Left lobe of liver (tissue), 2 donors: ENCODE measurements around the gene ZDHHC11B. TPM values are rescaled to one million over a fixed set of nuclear protein-coding genes. Genes with fewer than 3 reads are reported as not detected.

ENCODE experiments used
- ATAC-seq: fragments of 200-7000 bp; cut with Tn5 transposase; one replicate; pipeline ENCODE4 v1.9.1; 2020; ENCODE audit warnings: mild to moderate bottlenecking, moderate library complexity
- DNase-seq: peaks from one replicate; pipeline ENCODE4 v3.0.0-alpha.2; 2020; ENCODE audit warnings: low spot score
- total RNA-seq: library from RNA; stranded (reverse); gene quantifications from one replicate; pipeline ENCODE4 v1.2.1, GENCODE V29; 2021
- donor health status: DM: no; HTN: no; CAD: no; lungs with moderate emphysema.
- donor health status: DM: no; HTN: yes; CAD: no.

Gene ZDHHC11B
- total RNA-seq, 1 donor from 2014 or later: 6.1 TPM

DNA sequence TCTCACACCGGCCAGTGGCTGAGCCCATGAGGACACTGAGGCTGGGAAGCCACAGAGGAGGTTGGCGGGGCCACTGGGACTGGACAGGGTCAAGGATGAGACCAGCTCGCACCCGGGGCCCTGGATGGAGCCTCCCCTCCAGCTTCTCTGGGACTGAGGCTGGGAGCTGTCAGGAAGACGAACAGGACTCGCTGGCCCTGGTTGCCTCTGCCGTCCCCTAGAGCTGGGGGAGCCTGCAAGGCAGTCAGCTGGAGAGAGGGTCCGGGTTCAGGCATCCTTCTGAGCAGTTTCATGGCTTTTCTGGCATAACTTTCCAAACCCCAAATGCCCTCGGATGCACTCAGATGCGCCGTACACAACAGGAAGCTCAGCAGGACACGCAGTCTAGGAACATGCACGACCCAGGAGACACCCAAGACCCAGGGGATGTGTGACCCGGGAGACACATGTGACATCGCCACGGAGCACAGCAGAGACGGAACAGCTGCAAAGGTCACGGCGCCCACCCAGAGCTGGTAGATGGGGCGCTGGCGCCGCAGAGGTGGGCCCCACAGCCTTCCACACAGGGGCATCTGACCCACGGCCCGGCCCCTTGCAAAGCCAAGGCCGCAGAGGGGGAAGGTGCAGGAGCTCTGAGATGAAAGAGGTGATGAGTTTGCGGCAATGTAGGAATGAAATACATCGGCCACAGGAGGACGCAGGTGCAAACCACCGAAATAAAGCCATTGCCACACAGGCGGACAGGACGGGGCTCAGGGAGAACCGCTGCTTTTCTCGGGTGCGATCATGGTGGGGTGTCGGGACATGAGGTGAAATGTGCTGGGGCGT is 108.4 kb downstream of the ZDHHC11B start:
- no peak for DNase-seq
- ATAC-seq: no peak

- ATAC-seq (no peak), DNase-seq (no peak)
Observed at GRCh38 chr5:675111-675870, 109.2 kb downstream of the ZDHHC11B start.

DNA sequence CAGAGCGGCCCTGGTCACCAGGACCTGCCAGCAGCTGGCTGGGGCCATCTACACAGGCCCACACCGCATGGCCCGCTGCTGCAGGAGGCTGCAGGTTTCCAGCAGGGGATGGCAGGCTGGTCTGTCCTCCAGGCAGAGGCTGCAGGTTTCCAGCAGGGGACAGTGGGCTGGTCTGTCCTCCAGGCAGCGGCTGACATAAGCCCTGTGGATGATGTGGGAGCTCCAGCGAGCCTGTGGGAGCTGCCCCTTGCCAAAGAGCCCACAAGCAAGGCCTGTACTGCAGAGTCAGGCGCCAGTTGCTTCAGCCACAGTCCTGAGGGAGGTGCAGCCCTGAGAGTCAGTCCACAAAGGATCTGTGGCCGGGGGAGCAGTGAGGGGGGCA is 109.9 kb downstream of the ZDHHC11B start:
- DNase-seq (no peak), ATAC-seq (no peak)

DNA sequence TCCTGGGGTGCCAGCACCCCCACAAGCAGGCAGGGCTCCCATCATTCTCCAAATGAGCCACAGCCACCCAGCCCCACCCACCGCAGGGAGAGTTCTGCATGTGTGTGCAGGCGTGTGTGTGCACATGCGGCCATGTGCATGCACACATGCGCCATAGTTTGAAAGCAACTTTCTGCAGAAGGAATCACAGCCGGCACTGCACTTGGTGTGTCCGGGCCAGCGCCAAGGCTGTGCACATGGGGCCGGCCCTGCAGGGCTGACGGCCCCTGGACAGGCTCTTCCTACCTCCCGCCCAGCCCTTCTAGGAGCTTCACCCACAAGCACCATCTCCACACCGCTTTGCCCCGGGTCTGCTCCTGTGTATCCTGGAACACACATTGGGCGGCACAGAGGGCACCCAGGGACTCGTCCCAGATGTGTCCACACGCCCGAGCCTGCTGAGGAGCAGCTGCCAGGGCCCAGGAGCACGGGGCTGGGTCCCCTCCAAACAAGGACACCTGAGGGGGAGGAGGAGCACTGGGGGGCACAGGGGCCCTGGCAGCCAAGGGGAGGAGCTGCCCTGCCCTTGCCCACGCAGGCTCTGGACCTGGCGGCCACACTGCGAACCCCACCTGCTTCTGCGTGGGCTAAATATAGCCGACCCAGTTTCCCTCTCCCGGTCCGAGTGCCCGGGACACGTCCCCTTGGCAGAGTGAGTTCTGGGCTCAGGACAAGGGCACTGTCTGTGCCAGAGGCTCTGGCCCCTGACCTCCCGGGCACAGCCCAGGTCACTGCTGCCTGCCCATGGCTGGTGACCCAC is 110.5 kb downstream of the ZDHHC11B start:
- peak; percentile 95 for DNase-seq
- peak; percentile 74 for ATAC-seq

DNA sequence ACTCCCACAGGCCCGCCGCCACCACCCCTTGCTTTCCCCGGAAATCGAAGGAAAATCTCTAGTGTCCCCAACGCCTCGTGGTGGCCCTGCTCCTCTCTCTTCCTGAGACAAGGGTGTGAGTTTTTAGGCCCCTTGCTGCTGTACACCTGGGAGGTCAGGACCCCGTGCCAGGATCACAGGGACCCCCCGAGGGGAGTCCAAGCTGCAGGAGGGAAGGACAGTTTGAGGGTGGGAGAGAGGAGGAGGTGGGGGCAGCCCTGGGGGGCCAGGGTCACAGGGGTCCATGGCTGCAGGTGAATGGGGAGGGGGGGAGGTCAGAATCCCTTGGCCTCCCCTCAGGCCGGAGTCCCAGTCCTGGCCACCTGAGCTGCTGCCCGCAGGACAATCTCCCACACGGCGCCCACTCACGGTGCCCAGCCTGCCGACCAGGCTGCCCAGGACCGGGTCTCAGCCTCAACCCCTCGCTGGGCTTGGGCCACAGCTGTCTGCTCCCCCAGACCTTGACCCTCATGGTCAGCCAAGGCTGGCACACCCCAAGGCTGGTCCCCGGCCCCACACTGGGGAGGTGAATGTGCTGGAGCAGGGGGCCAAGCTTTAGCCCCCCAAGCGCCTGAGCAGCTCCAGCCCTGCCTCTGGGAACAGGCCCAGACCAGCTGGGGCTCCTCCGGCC is 111.2 kb downstream of the ZDHHC11B start:
- ATAC-seq: no peak
- DNase-seq: no peak

DNA sequence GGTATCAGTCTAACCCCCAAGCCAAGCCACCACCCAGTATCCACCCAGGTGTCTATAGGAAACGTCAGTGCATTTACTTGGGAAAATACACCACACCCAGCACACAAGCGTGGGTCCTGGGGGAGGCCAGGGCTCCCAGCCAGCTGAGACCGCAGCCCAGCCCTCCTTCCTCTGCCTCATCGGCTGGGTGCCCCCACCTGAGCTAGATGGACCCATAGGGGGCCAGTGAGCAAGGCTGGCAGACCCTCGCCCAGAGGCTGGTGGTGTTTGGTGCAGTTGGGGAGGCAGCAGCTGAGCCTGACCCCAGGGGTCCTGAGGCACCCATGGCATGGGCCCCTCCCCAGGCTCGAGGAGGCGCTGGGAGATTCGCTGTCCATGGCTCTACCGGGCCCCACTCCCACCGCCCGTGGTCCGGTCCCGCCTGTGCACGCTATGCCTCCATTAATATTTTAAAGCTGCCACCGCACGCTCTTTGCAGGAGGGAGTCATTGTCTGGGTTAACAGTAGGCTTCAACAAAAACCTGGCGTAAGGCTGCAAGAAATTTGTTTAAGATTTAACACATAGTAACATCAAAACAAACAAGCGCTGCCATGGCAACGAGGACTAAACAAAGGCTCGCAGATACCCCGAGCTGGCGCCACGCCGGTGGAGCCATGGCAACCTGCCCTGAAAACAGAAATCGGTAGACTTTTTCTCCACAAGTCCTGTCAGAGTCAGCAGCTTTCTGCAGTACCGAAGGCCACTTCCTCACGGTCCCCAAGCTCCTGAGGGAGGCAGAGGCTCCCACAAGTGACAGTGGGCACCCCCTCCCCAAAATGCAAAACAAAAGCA is 112.0 kb downstream of the ZDHHC11B start:
- DNase-seq (peak; percentile 88), ATAC-seq (no peak)

GRCh38 chr5:671459-672328 is 112.8 kb downstream of the ZDHHC11B start:
- peak; percentile 88 for DNase-seq
- ATAC-seq: peak; percentile 65

- no peak for ATAC-seq
Observed at GRCh38 chr5:670396-671270, 113.9 kb downstream of the ZDHHC11B start.

DNA sequence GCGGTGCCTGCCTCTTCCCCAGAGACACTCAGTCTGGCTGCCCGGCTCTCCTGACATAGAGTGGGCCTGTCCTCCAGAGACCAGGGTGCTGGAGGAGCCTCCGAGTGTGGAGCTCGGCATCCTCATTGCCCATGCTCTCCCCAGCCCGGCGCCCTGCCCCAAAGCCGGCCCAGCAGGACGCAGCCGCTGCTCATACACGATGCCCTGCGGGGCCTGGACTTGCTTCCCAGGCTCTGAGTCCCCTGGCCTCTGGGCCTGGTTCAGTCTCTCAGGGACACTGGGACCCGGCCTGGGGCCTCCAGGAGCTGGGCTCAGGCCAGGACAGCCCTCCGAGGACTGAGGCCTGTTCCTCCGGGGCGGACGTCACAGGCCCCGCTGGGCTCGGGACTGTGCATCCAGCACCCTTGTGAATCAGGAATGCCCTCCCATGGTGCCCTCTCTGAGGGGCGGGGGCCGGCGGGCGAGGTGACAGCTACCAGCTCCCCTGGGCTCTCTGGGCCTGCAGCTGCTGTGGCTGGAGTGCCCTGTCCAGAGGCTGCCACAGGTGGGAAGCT is 114.6 kb downstream of the ZDHHC11B start:
- DNase-seq: no peak
- no peak for ATAC-seq

More at GRCh38 chr5:670396-671270, 113.9 kb downstream of the ZDHHC11B start:
- DNase-seq: no peak

DNA sequence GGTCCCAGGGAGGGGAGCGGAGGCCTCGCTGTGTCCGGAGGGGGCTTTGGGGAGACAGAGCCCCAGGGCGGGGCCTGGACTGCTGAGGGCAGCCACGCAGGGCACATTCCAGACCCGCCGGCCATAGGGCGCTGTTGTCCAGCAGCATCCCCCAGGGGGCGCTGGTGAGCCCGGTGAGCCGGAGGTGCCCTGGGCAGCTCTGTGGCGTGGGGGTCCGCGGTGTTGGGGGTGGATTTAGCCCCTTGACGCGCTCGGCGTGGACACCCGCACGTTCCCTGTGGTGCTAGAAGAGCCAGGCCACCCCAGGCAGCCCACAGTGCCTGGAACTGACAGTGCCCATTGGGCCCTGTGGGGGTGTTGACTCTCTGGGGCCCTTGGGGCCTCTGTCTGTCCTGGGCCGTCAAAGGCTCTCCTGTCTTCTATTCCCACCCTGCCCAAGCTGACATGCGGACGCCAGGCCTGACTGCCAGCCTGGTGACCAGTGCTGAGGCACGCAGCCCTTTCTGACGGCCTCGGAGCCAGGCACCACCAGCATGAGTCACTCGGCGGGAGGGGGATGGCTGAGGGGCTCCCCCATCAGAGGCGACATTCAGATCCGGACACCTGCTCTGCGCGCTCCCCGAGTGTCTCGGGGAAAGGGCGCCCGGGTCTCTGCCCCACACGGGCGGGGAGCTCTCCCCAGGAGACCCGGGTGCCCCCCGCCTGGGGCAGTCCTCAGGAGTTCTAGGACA is 115.3 kb downstream of the ZDHHC11B start:
- no peak for ATAC-seq
- DNase-seq: no peak

DNA sequence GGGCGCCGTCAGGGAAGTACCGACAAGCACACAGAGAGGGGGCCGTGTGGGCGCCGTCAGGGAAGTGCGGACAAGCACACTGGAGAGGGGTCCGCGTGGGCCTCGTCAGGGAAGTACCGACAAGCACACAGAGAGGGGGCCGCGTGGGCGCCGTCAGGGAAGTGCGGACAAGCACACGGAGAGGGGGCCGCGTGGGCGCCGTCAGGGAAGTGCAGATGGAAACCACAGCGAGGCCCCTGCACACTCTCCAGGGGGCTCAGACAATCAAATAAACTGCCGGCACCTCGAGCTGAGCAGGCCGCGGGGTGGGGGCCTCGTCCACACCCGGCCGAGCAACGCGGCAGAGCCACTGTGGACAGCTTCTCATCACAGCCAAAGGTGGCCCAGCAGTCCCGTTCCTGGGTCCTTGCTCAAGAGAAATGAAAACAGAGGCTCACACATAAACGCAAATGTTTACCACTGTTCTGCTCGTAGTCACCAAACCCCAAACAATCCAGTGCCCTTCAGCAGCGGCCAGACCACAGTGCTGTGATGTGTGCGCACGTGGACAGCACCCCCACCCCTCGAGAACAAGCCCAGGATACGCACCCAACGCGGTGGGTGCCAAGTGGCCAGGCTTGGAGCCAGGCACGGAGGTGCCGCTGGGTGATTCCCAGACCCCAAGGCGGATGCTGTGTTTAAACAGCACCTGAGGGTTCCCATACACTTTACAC is 116.1 kb downstream of the ZDHHC11B start:
- DNase-seq (no peak), ATAC-seq (no peak)

- ATAC-seq (no peak), DNase-seq (no peak)
Observed at GRCh38 chr5:666816-667498, 117.6 kb downstream of the ZDHHC11B start.

- DNase-seq (no peak), ATAC-seq (no peak)
Observed at GRCh38 chr5:665956-666711, 118.4 kb downstream of the ZDHHC11B start.

- no peak for DNase-seq
Observed at GRCh38 chr5:665541-665955, 119.0 kb downstream of the ZDHHC11B start.

GRCh38 chr5:664994-665360 is 119.6 kb downstream of the ZDHHC11B start:
- DNase-seq: no peak
- no peak for ATAC-seq

More at GRCh38 chr5:665541-665955, 119.0 kb downstream of the ZDHHC11B start:
- no peak for ATAC-seq
